Endometrium (tissue), 2 donors: ENCODE results near the gene AQP2.
"Not testable (repeated sequence)": the region's sequence is repeated elsewhere in the genome, so short reads cannot be mapped to it uniquely, and the experiment has no call there.

ENCODE experiments used
- FAIRE-seq: peaks from 2 replicates; lab custom pipeline; 2012; peaks lifted over from hg19 to GRCh38; lab: Jason Lieb, UNC
- donor health status: control.
- donor health status: control.

The AQP2 gene

DNA sequence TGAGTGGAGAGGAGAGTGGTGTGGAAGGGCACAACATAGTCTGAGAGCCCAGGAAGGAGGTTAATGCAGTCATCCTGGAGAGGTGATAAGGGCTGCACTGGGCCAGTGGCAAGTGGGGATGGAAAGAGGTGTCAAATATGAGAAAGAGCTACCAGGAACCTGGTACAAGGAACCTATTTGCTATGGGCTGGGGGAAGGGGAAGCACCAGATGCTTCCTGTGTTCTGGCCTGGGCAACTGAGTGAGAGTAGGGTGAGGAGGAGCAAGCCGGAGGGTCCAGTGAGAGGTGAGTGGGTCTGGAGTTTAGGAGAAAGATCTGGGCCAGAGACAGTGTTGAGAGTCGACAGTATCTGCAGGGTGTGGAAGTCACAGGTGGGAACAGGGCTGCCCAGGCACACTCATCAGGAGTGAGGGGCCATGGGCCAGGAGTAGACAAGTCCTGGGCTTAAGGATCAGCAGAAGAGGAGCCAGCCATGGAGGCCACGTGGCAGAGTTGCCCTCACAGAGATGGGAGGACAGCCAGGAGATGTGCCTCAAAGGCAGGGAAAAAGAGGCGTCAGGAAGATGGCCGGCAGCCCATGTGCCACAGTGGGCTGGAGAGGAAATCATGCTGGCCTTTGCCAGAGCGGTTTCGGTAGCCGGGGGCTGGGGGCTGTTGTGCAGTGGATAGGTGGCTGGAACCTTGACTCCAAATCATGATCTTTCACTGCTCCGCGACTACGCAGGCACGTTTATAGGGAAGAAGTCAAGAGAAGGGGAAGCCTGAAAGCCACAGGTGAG, 19.3 kb downstream of the AQP2 start:
- no peak for FAIRE-seq

DNA sequence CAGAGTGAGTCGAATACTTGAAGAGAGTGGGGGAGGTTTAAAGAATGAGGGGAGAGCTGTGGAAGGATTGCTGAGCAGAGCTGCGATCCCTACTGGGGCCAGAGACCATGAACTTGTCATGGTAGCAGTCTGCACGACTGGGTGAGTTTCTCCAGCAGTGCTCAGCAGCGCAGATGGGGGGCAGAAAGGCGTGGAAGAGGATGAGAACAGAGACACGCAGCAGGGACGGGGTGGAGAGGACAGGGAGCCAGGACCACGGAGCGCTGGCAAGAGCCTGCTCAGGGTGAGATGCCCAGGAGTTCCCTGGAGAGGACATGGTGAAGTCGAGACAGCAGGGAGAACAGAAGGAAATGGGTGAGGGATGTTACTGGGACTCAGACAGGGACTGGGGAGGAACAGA, 20.1 kb downstream of the AQP2 start:
- no peak for FAIRE-seq

DNA sequence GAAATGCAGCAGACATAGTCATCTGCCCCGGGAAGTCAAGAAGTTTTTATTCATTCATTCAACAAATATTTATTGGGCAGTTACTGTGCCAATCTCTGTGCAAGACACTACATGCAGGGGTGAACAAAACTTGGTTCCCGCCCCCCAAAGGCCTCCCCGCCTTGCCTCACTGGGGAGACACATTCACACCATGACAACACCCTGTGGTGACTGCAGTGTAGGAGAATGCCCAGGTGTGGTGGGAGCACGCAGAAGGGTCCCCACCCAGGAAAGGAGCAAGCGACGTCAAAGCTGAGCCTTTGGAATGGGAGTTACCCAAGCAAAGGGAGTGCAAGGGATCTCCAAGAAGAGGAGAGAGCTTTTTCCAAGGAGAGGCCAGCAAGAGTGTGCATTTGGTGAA, 20.6 kb downstream of the AQP2 start:
- FAIRE-seq, result no peak

DNA sequence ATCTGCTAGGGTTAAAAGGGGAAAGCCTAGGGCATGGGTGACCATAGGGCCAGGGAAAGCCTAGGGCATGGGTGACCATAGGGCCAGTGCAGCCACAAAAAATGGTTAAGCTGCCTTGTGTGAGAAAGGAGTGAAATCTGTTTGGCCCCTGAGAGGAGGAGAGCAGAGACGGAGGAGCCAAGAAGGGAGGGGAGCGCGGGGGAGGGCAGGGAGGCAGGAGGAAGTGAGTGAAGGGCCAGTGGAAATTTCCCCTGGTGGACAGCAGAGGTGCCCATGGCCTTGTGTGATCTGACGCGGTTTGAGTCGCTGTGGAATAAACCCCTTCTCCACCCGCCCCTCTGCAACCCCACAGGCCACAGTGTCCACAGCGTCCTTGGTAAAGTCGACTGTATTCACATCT, 21.6 kb downstream of the AQP2 start:
- FAIRE-seq, result no peak

DNA sequence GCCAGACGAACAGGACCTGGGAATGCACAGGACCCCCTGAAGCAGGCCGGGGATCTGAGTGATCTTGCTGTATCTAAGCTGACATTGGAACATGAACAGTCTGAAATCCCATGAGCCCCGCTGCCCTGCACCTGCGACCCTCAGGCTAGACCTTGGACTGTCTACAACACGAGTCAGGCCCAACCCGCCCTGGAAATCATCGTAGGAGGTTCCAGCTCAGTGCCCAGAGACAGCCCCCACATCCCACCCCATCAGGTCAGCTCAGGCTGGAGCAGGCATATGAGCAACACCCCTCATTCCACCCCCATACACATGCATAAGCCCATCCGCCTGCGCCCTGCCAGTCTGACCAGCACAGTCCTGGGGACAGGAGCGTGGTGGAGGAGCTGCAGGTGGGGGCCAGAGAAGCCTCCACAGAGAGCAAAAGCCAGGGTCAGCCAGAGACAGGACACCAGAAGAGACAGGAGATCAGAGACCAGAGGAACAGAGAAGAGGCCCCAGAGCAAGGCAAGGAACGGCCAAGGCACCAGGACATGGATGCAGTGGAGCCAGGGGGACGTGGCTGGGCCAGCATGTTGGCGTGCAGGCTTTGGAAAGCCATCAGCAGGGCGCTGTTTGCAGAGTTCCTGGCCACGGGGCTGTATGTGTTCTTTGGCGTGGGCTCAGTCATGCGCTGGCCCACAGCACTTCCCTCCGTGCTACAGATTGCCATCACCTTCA, 22.3 kb downstream of the AQP2 start, which contains the start of gene AQP6:
Gene AQP6, plus strand, starts transcription at position 307 of the 720 bp plus-strand sequence. Its CDS starts 227 bp downstream, at position 534.
- FAIRE-seq, result no peak

DNA sequence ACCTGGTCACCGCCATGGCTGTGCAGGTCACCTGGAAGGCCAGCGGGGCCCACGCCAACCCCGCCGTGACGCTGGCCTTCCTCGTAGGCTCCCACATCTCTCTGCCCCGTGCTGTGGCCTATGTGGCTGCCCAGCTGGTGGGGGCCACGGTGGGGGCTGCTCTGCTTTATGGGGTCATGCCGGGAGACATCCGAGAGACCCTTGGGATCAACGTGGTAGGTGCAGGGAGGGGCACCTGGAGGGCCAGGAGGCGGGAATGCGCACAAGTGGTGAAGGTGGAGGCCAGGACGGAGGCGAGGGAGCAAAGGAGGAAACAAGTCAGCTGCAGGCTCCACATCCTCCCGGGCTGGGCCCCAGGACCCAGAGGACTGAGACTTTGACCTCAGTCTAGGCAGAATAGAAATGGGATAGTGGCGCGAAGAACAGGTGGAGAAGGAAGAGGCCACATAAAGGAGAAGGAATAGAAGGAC, 22.9 kb downstream of the AQP2 start:
- no peak for FAIRE-seq

DNA sequence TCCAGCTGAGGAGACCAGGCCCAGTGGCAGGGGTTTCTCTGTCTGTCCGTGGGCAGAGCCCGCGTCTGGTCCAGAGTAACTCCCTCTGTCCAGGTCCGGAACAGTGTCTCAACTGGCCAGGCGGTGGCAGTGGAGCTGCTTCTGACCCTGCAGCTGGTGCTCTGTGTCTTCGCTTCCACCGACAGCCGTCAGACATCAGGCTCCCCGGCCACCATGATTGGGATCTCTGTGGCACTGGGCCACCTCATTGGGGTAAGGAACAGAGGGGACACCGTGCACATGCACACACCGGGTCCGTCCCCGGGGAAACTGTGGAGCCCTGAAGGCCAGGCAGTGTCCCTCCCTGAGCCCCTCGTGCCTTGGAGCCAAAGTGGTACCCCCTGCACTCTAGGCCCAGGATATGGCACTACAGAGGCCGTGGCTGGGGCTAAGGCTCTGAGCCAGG, 23.7 kb downstream of the AQP2 start:
- FAIRE-seq, result no peak

DNA sequence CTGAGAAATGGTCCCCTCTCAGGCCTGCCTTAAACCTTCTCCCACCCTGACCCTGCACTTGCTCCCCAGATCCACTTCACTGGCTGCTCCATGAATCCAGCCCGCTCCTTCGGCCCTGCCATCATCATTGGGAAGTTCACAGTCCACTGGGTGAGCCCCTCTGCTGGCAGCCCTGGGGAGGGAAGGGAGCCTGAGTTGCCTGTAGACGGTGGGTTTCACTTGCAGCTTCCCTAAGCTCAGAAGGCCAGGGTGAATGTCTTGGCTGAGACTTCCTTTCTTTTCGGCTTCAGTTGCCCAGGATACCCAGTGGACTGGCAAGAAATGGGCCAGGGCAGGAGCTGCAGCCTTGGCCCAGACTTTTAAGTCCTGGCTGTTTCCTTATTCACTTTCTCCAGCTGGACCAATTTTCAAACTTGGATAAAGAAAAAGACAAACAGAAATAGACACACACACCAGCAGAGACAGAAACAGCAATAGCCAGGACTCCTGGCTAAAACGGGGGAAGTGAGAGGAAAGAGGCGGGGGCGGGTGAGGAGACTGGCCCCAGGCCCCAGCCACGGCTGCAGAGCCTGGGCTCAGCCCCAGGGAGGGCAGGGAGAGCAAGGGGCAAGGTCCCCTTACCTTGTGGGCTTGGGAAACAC, 24.3 kb downstream of the AQP2 start:
- no peak for FAIRE-seq

DNA sequence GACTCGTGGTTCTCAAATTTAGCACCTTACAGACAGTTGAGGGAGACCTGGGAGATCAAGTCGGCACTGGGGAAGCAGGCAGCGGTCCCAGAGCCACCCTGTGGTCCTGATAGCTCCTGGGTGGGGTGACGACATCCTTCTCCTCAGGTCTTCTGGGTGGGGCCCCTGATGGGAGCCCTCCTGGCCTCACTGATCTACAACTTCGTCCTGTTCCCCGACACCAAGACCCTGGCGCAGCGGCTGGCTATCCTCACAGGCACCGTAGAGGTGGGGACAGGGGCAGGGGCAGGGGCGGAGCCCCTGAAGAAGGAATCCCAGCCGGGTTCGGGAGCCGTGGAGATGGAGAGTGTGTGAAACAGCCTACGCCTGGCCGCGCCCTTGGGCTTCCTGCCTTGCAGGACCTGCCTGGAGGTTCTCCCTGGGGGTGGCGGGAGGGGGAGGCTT, 24.8 kb downstream of the AQP2 start:
- FAIRE-seq, result no peak

DNA sequence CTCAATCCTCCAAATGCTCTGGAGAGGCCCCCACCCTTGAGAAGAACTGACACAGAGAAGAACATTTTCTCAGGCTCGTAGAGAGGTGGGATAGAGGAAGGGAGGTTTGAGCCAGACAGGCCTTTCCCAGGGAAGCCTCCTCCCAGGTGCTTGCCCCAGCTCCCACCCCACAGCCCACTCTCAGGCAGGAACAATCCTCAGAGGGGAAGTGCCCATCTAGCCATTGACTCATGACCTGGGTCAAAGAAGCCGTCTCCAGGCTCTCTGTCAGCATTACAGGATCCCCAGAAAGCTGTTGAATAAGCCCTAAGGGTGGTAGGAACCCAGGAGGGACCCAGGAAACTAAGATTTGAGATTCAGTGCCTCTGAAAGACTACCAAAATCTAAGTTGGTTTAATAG, 26.0 kb downstream of the AQP2 start:
- FAIRE-seq, result no peak

DNA sequence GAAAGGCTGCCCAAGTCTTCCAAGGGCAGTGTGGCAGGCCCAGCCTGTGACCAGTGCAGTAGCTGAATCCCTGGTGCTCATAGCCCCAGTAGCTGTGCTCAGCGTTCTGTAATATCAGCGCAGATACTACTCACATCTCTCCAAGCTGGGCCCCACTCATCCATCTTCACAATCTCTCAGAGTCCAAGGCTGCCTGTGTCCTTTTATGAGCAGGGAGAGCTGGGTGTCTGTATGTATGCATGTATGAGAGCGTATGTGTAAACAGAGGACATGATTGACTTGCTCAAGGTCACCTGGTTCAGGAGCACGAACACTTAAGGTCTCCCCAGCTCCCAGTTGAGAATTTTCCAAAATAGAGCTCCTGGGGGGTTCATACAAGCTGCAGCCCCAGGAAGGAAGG, 27.6 kb downstream of the AQP2 start:
- no peak for FAIRE-seq

DNA sequence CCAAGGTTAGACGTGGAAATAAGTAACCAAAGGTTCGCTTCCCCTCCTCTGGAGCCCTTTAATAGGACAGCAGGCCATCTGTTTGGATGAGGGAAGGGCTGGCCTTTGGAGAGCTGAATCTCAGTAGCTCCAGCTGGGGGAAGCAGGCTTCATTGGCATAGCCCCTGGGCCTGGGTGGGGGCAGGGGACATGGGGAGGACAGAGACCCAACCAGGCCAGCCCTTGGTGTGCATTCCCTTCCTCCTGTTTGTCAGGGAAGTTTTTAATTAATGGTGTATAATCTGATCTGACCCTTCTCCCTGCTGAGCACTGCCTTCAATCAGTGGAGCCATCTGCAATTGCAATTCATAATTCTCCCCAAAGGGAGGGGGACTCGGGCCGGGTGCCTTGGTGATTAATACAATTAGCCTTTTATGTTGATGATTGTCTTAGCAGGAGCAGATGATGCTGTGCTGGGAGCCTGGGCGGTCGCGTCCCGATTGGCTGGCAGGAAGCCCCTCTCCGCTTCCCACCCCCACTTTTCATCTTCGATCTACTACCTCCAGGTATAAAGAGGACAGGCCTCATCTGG, 28.6 kb downstream of the AQP2 start:
- FAIRE-seq, result no peak

DNA sequence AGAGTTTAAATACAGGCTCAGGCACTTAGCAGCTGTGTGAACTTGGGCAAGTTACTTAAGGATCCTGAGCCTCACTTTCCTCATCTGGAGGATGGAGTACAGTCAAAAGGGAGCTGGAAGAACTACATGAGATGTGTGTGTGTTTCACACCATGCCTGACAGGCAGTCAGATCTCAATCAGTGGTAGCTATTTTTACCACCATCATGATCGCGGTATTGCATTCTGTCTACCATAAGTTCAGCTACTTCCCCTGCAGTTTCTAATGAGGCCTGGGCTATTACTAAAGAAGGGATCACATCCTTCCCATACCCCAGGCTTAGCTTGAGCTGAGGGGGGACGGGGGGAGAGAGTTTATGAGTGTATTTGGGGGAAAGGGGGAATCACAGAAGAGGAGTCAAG, 29.3 kb downstream of the AQP2 start:
- no peak for FAIRE-seq

DNA sequence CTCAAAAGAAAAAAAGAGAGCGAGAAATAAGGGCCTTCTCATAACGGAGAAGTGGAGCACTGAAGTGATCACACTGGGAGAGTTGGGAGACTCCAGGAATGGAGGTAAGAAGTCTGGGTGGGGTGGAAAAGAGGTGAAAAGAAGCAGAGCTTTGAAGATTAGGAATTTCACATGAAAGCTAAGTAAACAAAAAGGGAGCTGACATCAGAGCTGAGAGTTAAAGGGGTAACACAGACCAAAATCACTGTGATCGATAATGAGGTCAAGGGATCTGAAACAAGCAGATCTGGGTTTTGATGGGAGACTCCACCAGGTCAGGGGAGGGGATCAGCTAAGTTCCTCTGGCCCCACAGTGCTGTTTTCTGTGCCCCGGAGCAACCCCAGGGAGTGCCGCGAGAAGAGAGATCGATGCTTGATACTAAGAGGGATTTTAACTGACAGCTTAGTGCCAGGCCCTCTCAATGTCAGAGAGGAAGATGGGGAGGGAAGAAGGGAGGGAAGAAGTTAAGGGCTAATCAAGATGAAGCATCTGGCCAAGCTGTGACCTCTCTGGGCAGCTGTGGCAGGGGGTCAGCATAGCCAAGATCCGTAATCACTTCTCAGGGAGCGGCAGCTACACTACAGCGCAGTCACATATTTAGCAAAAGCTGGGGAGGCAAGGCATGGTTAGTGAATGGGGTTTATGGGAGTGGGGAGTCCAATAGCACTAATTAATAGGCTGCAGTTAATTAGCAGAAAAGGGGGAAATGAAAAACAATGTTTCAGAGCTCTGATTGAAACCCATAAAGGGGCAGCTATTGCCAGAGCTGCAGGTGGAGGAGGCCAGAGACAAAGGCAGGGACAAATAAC, 30.2 kb downstream of the AQP2 start:
- no peak for FAIRE-seq

DNA sequence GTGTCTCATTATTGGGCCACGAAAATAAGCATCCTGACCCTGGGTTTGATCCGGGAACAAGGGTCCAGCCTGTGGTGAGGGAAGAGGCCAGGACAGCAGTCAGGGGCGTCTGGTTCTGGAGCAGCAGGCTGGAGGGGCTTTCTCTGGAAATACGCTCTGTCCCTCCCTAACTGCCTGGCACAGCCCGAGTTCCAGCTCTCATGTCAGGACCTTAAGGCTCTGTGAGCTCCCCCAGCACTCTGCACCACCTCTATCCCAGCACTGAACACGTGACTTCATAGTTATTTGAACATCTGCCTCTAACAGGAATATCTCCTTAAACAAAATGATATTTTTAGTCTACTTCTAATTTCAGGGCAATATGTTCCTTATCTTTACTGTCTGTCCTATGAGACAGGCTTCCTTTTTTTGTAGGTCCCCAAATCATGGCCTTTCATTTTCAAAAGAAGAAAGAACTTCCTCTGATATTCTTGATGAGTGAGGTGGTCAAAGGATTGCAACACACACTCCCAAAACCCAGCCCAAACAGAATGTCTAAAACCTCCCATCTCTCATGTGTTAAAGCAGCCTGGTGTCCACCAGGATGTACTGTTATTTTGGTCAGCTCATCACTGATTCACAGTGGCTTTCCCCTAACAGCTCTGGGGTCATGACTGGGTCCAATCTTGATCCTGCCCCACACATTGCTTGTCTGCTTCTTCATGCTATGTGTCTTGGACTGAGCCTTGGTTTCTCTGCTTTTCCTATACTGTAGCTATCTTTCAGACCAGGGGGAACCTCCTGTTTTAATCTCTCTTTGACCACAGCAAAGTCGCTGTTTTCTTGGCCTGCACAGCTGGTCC, 31.9 kb downstream of the AQP2 start:
- no peak for FAIRE-seq

DNA sequence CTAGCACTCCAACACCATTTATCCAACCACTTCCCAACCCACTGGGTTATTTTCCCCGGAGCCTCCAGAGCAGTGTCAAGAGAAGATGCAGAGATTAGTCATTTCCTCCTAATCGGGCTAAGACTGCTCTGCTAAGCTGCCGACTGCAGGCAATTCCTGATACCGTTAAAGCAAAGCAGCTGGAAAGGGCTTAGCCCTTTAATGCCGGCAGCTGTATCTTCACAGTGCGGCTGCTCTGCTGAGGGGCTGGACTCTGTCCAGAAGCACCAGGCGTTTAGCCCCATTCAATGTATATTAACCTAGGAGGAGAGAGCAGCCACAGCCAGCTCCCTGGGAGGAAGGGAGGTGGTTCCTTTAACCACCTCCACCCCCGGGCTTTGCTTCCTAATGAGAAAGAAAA, 33.4 kb downstream of the AQP2 start:
- no peak for FAIRE-seq

DNA sequence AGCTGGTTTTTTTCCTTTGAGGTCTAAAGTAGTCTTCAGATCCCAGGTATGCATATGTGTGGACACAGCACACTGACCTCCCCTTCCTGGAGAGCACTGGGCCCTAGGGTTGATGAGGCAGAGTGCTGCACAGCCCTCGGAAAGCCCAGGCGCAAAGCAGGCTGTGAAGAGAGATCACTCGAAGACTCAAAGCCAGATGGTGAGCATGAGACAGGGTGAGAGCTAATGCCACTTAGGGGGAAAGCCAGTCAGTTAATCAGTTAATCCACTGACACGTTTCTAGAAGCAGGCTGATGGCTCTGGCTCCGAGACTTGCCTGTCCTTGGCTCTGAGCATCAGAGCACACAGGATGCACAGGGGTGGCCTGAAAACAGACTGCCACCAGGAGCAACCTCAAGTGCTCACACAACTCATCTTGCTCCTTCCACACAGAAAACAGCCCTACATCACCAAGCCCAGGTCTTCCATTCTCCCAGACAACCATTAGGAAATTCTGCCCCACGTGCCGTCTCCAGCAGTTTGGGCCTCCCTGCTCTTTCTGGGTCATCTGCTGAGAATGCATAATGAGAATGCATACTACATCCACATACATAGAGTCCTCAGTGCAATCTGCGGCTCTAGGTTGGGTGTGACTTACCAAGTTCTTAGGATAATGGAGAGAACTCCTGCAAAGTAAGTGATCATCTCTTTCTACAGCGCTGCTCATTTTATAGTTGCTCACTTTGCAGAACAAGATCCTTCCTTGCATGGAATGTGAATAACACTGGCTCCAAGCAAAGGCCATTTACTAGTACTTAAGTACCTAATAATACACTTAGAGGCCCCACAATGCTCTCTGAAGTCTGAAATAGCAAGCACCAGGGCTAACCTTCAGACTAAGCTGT, 34.2 kb downstream of the AQP2 start:
- no peak for FAIRE-seq

DNA sequence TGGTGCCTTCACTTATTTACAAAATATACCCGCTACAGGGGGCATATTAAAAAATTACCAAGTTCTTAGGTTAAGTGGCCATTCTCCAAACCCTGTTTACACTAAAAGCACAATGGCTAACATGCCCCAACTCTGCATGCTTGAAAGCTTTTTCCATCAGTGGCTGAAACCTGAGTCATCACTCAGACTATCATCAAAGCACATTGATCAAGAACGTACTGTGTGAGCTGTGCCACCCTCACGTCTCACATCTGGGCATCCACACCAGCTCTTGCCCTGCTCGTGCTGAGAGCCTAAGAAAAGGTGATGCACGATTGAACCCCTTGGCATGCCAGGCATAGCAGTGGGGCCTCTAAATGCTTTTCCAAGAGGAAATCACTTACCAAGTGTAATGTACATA, 35.4 kb downstream of the AQP2 start:
- no peak for FAIRE-seq

DNA sequence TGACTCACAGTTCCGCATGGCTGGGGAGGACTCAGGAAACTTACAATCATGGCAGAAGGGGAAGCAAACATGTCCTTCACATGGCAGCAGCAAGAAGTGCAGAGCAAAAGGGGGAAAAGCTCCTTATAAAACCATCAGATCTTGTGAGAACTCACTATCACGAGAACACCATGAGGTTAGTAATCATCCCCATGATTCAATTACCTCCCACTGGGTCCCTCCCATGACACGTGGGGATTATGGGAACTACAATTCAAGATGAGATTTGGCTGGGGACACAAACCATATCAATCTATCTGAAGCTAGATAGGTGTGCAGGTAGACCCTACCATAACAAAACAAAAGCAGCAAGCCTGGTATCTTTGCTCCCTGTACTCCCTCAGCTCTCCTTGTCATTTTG, 35.9 kb downstream of the AQP2 start:
- FAIRE-seq, result not testable (repeated sequence)
